Uterus (tissue), 2 donors: ENCODE measurements around the gene RNU1-1.
"Not testable (repeated sequence)": the region's sequence is repeated elsewhere in the genome, so short reads cannot be mapped to it uniquely, and the experiment has no call there.

Source experiments
- CTCF ChIP-seq, 4 experiments: fragments of 200-600 bp in 2 of 4; fragments of 450-650 bp in 2 of 4; sonication (generic) in 2 of 4; IDR thresholded peaks; one replicate each; pipeline ENCODE4 v1.5.1; 2016 to 2019; ENCODE audit warnings: antibody characterized with exemption in 4 of 4, mild to moderate bottlenecking in 2 of 4, moderate library complexity in 1 of 4
- POLR2A ChIP-seq, 2 donors: fragments of 450-650 bp; IDR thresholded peaks; one replicate each; pipeline ENCODE4 v1.6.1; 2016; ENCODE audit warnings: antibody characterized with exemption in 2 of 2, mild to moderate bottlenecking in 1 of 2, moderate library complexity in 1 of 2

GRCh38 chr1:16520435-16521287 is 6.6 kb upstream of the RNU1-1 start:
- TF ChIP-seq CTCF, POLR2A (IDR thresholded peaks at IDR 0.05): not testable (repeated sequence)
